MM.1S (cell line): ENCODE data around the gene KRR1.

Experiments used
- DNase-seq: peaks from one replicate; pipeline ENCODE4 v3.0.0-alpha.2; 2015
- H2AFZ ChIP-seq: fragments of 300-600 bp; sonication (generic); 2 replicates; pipeline ENCODE4 v1.6.0; 2016; ENCODE audit warnings: antibody characterized with exemption, low read length
- H3F3A ChIP-seq: fragments of 300-600 bp; sonication (generic); 2 replicates; pipeline ENCODE4 v1.6.1; 2016; ENCODE audit warnings: mild to moderate bottlenecking, antibody characterized with exemption, low read length, moderate library complexity, mixed read lengths; ENCODE audit not compliant: insufficient read depth
- H3K27ac ChIP-seq: fragments of 300-600 bp; sonication (generic); 2 replicates; pipeline ENCODE4 v1.5.1; 2016; ENCODE audit warnings: mild to moderate bottlenecking, low read length
- H3K27me3 ChIP-seq: fragments of 300-600 bp; sonication (generic); replicated peaks from 2 replicates; pipeline ENCODE4 v1.6.0; 2016; ENCODE audit warnings: low read length; ENCODE audit not compliant: insufficient read depth
- H3K36me3 ChIP-seq: fragments of 300-600 bp; sonication (generic); replicated peaks from 2 replicates; pipeline ENCODE4 v1.6.1; 2016; ENCODE audit warnings: mild to moderate bottlenecking, low read length, mixed read lengths; ENCODE audit not compliant: insufficient read depth
- H3K4me1 ChIP-seq: fragments of 300-600 bp; sonication (generic); 2 replicates; pipeline ENCODE4 v1.6.1; 2016; ENCODE audit warnings: low read length, mixed read lengths
- H3K4me2 ChIP-seq: fragments of 300-600 bp; sonication (generic); 2 replicates; pipeline ENCODE4 v1.6.0; 2016; ENCODE audit warnings: low read depth, low read length
- H3K4me3 ChIP-seq: fragments of 300-600 bp; sonication (generic); 2 replicates; pipeline ENCODE4 v1.5.1; 2016; ENCODE audit warnings: low read length, mixed read lengths
- H3K79me2 ChIP-seq: fragments of 300-600 bp; sonication (generic); 2 replicates; pipeline ENCODE4 v1.6.1; 2016; ENCODE audit warnings: mixed run types, low read length, mixed read lengths
- H3K9ac ChIP-seq: fragments of 300-600 bp; sonication (generic); 2 replicates; pipeline ENCODE4 v1.6.1; 2016; ENCODE audit warnings: low read length, mixed read lengths
- H3K9me2 ChIP-seq: fragments of 300-600 bp; sonication (generic); replicated peaks from 2 replicates; pipeline ENCODE4 v1.6.1; 2016; ENCODE audit warnings: mild to moderate bottlenecking, low read length, mixed read lengths; ENCODE audit not compliant: insufficient read depth
- H3K9me3 ChIP-seq: fragments of 300-600 bp; sonication (generic); replicated peaks from 2 replicates; pipeline ENCODE4 v1.6.1; 2016; ENCODE audit warnings: mild to moderate bottlenecking, low read length, mixed read lengths; ENCODE audit not compliant: insufficient read depth
- H4K20me1 ChIP-seq: fragments of 300-600 bp; sonication (generic); 2 replicates; pipeline ENCODE4 v1.6.1; 2016; ENCODE audit warnings: mild to moderate bottlenecking, low read length, moderate library complexity, mixed read lengths; ENCODE audit not compliant: insufficient read depth
- CTCF ChIP-seq: fragments of 300-600 bp; sonication (generic); IDR thresholded peaks from 2 replicates; pipeline ENCODE4 v1.5.1; 2016; ENCODE audit warnings: antibody characterized with exemption, low read length, mixed read lengths
- EZH2 ChIP-seq: fragments of 300-600 bp; sonication (generic); optimal IDR thresholded peaks from 2 replicates; pipeline ENCODE3; 2017; ENCODE audit warnings: low read depth, mild to moderate bottlenecking, antibody characterized with exemption, low read length, mixed read lengths
- EZH2phosphoT487 ChIP-seq: fragments of 300-600 bp; sonication (generic); IDR thresholded peaks from 2 replicates; pipeline ENCODE4 v1.6.1; 2018; ENCODE audit warnings: antibody characterized with exemption, low read length

KRR1 gene

GRCh38 chr12:75556311-75556899, 45.0 kb upstream of the KRR1 start:
- Histone ChIP-seq H3K4me2 (no peak overlapping the region), H3K4me3 (no peak overlapping the region), H3K9me2 (no peaks in the 10 kb centered on the region), H3K79me2 (no peaks in the 10 kb centered on the region), H3K36me3 (no peaks in the 10 kb centered on the region), H3K9me3 (no peaks in the 10 kb centered on the region), H3F3A (no peaks in the 10 kb centered on the region), H3K27me3 (no peaks in the 10 kb centered on the region), H3K4me1 (no peaks in the 10 kb centered on the region), H2AFZ (no peak overlapping the region), H4K20me1 (no peaks in the 10 kb centered on the region), H3K9ac (no peak overlapping the region), H3K27ac (no peak overlapping the region)
- no peak for DNase-seq
- no peak for TF ChIP-seq CTCF
- no peak for TF ChIP-seq EZH2phosphoT487
- no peak for TF ChIP-seq EZH2

GRCh38 chr12:75554556-75554880, 43.1 kb upstream of the KRR1 start:
- Histone ChIP-seq H3K79me2 (no peaks in the 10 kb centered on the region), H3K36me3 (no peaks in the 10 kb centered on the region), H3K4me3 (no peak overlapping the region), H4K20me1 (no peaks in the 10 kb centered on the region), H3K4me1 (no peaks in the 10 kb centered on the region), H3K9me3 (no peaks in the 10 kb centered on the region), H3K9me2 (no peaks in the 10 kb centered on the region), H3K4me2 (no peak overlapping the region), H3K27me3 (no peaks in the 10 kb centered on the region), H3K9ac (no peak overlapping the region), H3K27ac (no peak overlapping the region), H3F3A (no peaks in the 10 kb centered on the region), H2AFZ (no peak overlapping the region)
- no peak for DNase-seq
- TF ChIP-seq CTCF (no peak), EZH2 (no peak), EZH2phosphoT487 (no peak)

GRCh38 chr12:75553836-75554555, 42.6 kb upstream of the KRR1 start:
- Histone ChIP-seq H3K79me2 (no peaks in the 10 kb centered on the region), H3K36me3 (no peaks in the 10 kb centered on the region), H3K4me3 (no peak overlapping the region), H3F3A (no peaks in the 10 kb centered on the region), H3K4me2 (no peak overlapping the region), H3K9me2 (no peaks in the 10 kb centered on the region), H3K27ac (no peak overlapping the region), H3K4me1 (no peaks in the 10 kb centered on the region), H3K27me3 (no peaks in the 10 kb centered on the region), H3K9ac (no peak overlapping the region), H3K9me3 (no peaks in the 10 kb centered on the region), H2AFZ (no peak overlapping the region), H4K20me1 (no peaks in the 10 kb centered on the region)
- TF ChIP-seq EZH2phosphoT487, result no peak
- no peak for TF ChIP-seq EZH2
- TF ChIP-seq CTCF, result no peak
- DNase-seq, result no peak
